ENCODE results near the gene MTUS2.

DNA sequence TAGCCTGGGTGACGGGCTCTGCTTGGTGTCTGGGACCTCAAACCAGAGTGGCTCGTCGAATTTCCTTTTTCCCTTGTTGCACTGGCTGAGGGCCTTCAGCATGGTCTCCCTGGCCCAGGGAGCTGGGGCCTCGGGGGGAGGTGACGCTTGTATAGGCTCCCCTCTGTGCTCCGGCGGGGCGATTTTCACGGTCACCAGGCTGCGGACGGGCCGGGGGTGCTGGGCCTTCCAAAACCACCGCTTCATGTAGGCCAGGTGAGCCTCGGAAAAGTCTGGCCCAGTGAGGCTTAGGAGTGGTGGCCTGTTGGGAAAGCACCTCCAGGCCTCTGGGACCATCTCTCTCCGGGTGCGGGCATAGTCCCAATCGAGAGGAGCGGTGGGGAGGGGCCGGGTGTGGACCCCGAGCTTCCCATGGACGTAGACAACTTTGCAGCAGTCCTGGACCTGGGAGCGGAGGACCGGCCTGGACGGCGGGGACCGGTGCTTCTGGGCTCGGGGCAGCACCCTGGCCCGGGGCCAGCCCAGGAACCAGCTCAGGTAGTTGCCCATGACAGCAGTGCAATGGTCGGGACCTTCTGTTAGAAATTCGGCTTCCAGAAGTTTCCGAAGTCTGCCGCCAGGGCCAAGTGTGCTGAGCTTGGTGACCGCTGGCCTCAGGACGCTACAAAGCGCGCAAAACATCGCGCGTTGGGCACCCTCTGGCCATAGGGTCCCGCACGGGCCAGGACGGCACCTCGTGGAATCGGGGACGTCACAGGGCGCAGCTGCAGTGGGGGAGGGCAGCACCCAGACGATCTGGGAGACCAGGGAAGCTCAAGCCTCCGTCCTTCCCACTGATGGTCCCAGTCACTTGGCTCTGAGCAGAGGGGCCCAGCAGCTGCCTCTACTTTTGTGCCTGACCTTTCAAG lies 41.6 kb upstream of the MTUS2 start:
- TF ChIP-seq CTCF (IDR thresholded peaks at IDR 0.05; ENCODE audit: insufficient read depth, low read length) (no peak), POLR2AphosphoS5 (IDR thresholded peaks at IDR 0.05; ENCODE audit: low read depth) (no peak), REST (IDR thresholded peaks at IDR 0.05; ENCODE audit: insufficient replicate concordance, low read depth) (no peak), GABPA (IDR thresholded peaks at IDR 0.05; ENCODE audit: low read depth) (no peak)

Measured in HL-60 (cell line).